Measurements from ENCODE around the gene ATP9B. TPM values are rescaled to one million over a fixed set of nuclear protein-coding genes. Genes with fewer than 3 reads are reported as not detected.

The ATP9B gene
- total RNA-seq, 1 donor from 2014 or later = 50.3 TPM

GRCh38 chr18:79336556-79337142 is 267.5 kb downstream of the ATP9B start:
- H3K27me3 ChIP-seq = no peaks in the 10 kb centered on the region
- peaks cover 0 to 13% of the 10 kb centered on the region in 2 donors for H3K36me3 ChIP-seq
- no peaks in the 10 kb centered on the region for H3K4me1 ChIP-seq
- no peak overlapping the region for H3K4me3 ChIP-seq
- DNase-seq (ENCODE audit: extremely low spot score in 2 of 2) = peak; percentile 52 to 62
- no peak overlapping the region for H3K27ac ChIP-seq
- intact Hi-C loops (cut with DNase I) = no loop called here
- TF ChIP-seq CTCF (IDR thresholded peaks at IDR 0.05) (no peak), POLR2AphosphoS5 (IDR thresholded peaks at IDR 0.05; ENCODE audit: insufficient read depth in 1 of 2, low read depth in 1 of 2) (no peak), POLR2A (IDR thresholded peaks at IDR 0.05) (no peak)
- no peaks in the 10 kb centered on the region for H3K9me3 ChIP-seq

DNA sequence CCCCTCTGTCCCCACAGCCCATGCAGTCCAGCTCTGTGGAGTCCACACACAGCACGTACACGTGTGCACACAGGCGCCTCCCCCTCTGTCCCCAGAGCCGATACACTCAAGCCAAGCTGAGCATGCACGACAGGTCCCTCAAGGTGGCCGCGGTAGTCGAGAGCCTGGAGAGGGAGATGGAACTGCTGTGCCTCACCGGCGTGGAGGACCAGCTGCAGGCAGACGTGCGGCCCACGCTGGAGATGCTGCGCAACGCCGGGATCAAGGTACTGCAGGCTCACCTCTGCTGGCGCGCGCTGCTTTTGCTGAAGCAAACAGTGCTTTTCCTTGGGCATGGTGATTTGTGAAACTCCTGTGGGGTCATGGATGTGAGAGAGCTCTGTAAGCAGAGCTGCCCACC is 268.0 kb downstream of the ATP9B start:
- no peak for TF ChIP-seq POLR2AphosphoS5 (IDR thresholded peaks at IDR 0.05; ENCODE audit: insufficient read depth in 1 of 2, low read depth in 1 of 2)
- no peaks in the 10 kb centered on the region for H3K27me3 ChIP-seq
- no peaks in the 10 kb centered on the region for H3K9me3 ChIP-seq
- no peaks in the 10 kb centered on the region for H3K4me1 ChIP-seq
- no peak overlapping the region for H3K4me3 ChIP-seq
- intact Hi-C loops (cut with DNase I) = no loop called here
- no peak overlapping the region for H3K27ac ChIP-seq
- H3K36me3 ChIP-seq = peaks cover 0 to 13% of the 10 kb centered on the region in 2 donors
- peak; percentile 46 to 76 for DNase-seq (ENCODE audit: extremely low spot score in 2 of 2)

GRCh38 chr18:79337620-79338019 is 268.4 kb downstream of the ATP9B start:
- peak in 1 of 2 donors; percentile 84 for DNase-seq (ENCODE audit: extremely low spot score in 2 of 2)
- peaks cover 0 to 13% of the 10 kb centered on the region in 2 donors for H3K36me3 ChIP-seq
- no peak overlapping the region for H3K4me3 ChIP-seq
- intact Hi-C loops (cut with DNase I) = no loop called here
- no peaks in the 10 kb centered on the region for H3K4me1 ChIP-seq
- H3K27ac ChIP-seq = no peak overlapping the region
- H3K9me3 ChIP-seq = no peaks in the 10 kb centered on the region
- TF ChIP-seq CTCF (IDR thresholded peaks at IDR 0.05) (no peak), POLR2AphosphoS5 (IDR thresholded peaks at IDR 0.05; ENCODE audit: insufficient read depth in 1 of 2, low read depth in 1 of 2) (no peak), POLR2A (IDR thresholded peaks at IDR 0.05) (no peak)
- no peaks in the 10 kb centered on the region for H3K27me3 ChIP-seq

DNA sequence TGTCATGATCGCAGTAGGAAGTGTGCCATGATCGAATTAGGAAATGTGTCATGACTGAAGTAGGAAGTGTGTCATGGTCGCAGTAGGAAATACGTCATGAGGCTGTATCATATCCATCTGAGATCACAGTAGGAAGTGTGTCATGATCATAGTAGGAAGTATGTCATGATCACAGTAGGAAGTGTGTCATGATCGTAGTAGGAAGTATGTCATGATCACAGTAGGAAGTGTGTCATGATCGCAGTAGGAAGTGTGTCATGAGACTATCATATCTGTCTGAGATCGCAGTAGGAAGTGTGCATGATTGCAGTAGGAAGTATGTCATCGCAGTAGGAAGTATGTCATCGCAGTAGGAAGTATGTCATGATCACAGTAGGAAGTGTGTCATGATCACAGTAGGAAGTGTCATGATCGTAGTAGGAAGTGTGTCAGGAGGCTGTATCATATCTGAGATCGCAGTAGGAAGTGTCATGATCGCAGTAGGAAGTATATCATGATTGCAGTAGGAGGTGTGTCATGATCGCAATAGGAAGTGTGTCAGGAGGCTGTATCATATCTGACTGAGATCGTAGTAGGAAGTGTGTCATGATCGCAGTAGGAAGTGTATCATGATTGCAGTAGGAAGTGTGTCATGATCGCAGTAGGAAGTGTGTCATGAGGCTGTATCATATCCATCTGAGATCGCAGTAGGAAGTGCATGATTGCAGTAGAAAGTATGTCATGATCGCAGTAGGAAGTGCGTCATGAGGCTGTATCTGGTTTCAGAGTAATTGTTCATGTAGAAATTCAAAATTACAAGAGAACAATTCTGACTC is 270.1 kb downstream of the ATP9B start:
- H3K27ac ChIP-seq = no peak overlapping the region
- H3K4me3 ChIP-seq = no peak overlapping the region
- peaks cover 0 to 21% of the 10 kb centered on the region in 2 donors for H3K36me3 ChIP-seq
- no peaks in the 10 kb centered on the region for H3K9me3 ChIP-seq
- no peaks in the 10 kb centered on the region for H3K27me3 ChIP-seq
- H3K4me1 ChIP-seq = no peaks in the 10 kb centered on the region
- peak in 1 of 2 donors; percentile 34 for DNase-seq (ENCODE audit: extremely low spot score in 2 of 2)
- intact Hi-C loops (cut with DNase I) = no loop called here
- no peak for TF ChIP-seq CTCF (IDR thresholded peaks at IDR 0.05)
- TF ChIP-seq POLR2AphosphoS5 (IDR thresholded peaks at IDR 0.05; ENCODE audit: insufficient read depth in 1 of 2, low read depth in 1 of 2) = no peak
- TF ChIP-seq POLR2A (IDR thresholded peaks at IDR 0.05) = no peak

DNA sequence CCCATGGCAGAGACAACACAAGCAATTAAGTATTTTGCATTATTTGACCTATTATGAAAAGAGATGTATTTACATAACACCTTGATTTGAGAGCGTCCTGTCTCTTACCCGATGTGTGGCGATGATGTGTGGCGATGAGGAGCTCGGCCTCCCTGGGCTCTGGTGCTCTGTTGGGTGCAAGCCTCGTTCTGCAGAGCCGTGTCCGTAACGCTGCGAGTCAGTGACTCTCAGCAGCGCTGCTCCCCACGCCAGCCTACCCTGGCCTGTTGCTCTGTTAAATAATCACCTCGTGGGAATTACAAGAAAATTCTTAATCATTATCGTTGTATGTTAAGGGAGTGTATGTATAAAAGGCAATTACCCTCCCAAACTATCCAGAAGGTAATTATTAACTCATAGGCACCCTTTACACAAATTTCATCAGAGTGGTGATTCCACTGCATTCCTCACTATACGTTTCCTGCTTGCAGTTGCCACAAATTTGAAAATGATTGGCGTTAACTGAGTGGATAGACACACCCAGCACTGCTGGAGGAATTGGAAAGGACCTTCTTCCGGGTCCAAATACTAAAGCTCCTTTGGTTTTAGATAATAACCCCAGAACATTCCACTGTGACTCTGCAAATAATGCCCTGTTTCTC is 274.5 kb downstream of the ATP9B start:
- H3K27me3 ChIP-seq = no peaks in the 10 kb centered on the region
- no peaks in the 10 kb centered on the region for H3K9me3 ChIP-seq
- no peak for TF ChIP-seq CTCF (IDR thresholded peaks at IDR 0.05)
- no peak for TF ChIP-seq POLR2AphosphoS5 (IDR thresholded peaks at IDR 0.05; ENCODE audit: insufficient read depth in 1 of 2, low read depth in 1 of 2)
- no peak for TF ChIP-seq POLR2A (IDR thresholded peaks at IDR 0.05)
- no peaks in the 10 kb centered on the region for H3K4me1 ChIP-seq
- H3K36me3 ChIP-seq = peaks cover 0 to 51% of the 10 kb centered on the region in 2 donors
- intact Hi-C loops (cut with DNase I) = no loop called here
- DNase-seq (ENCODE audit: extremely low spot score in 2 of 2) = no peak
- H3K4me3 ChIP-seq = no peak overlapping the region
- H3K27ac ChIP-seq = no peak overlapping the region

Data from vagina (tissue), 2 donors.